ENCODE measurements around the gene SPPL2A.

Gene SPPL2A

DNA sequence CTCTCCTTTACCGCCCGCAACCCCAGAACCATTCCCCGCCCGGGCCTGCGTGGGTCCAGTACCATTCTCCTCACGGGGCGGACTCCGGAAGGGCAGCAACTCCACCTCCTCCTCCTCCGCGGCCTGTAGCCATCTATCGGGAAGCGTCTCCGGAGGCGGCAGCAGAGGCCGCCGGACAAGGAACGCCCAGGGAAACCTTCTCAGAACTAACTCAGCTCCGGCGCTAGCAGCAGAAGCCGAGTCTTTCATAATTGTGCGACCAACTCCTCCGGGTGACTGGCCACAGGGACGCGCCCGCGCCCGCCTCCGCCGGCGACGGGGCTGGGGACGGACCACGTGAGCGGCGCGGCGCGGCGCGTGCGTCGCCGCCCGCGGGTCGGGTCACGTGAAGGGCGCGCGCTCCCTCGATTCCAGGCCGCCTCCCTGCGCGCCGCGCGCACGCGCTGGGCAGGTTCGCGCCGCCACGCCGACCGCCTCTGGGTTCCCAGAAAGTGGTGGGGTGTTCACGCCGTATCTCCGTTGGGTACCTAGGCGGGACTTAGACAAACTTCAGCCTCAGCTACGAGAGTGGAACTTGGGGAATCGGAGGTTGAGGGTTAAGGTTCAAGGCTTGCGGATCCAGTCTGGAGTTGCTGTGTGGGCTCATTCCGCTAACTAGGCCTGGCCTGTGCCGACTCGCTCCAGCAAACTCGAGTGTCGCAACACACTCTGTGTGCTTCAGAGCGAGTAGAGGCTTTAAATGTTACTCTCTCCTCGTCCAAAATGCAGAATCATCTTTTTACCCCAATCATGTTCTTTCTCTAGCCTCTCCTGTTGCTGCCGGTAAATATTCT is 78.8 kb downstream of the SPPL2A start, which contains the start of gene TRPM7:
TRPM7 (minus strand) TSS at position 329 of the 833 bp plus-strand sequence; CDS start at position 65, 264 bp downstream.
- DNase-seq (ENCODE audit: low read depth), result peak; percentile 87

DNA sequence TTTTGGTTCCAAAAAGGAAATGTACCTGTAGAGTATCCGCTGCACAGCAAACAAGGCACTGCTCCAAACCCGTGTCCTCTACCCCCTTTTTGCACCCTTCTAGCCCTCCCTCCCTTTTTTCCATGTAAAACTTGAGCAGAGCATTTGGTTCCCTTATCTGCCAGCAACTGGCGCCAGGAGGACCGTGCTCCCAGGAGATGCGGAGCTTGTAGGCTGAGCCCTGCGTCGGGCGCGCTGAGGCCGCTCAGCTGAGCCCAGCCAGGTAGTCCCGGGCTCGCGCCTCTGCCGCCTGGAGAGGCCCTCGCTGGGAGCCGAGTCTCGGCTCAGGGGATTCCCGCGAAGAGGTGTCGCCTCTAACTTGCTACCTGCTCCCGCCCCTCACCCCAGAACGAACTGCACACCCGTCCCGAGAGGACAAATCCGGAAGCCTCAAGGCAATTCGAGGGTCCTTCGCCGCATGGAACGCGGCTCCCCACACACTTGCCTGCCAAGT is 79.5 kb downstream of the SPPL2A start:
- peak; percentile 71 for DNase-seq (ENCODE audit: low read depth)

DNA sequence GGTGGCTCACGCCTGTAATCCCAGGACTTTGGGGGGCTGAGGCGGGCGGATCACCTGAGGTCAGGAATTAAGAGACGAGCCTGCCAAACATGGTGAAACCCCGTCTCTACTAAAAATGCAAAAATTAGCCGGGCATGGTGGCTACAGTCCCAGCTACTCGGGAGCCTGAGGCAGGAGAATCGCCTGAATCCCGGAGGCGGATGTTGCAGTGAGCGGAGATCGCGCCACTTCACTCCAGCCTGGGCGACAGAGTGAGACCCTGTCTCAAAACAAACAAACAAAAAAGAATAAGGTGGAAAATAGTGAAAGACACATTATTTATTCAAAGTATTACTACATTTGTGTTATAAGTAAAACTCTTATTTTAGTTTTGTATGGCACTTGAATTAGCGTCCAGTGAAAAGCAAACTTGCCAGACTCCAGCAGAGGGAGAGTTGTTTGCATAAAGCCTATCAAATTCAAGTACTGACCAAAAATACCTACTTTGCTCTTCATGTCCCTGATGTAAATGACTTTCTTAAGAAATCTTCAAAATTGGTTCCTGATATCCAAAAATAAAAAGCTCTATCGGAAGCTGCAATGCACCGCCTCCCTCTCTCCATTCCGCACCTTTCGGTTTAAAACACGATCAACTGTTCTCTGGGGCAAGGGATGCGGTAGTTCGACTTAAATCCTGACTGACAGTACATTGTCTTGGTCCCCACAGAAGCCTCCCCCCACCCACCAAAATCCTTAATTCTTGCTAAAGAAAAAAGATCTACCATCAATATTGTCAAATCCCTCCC is 80.1 kb downstream of the SPPL2A start:
- no peak for DNase-seq (ENCODE audit: low read depth)

DNA sequence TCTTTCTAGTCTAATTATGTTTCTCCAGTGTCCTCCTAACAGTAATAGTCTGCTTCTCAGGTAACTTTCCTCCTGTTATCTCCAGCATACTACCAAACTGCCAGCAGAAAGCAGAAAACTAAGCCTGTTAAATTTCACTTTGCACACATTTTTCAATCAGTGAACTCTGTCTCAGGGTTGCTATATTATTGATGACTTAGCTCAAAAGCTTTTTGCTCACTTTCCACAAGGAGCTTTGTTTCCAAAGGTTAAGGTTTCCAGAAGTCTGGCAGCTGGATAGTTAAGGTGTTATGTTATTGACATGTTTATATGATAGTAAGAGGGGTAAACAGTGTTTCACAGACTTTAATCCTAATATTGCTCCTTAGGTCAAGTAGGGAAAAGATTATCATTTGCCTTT is 84.0 kb downstream of the SPPL2A start:
- DNase-seq (ENCODE audit: low read depth), result no peak

DNA sequence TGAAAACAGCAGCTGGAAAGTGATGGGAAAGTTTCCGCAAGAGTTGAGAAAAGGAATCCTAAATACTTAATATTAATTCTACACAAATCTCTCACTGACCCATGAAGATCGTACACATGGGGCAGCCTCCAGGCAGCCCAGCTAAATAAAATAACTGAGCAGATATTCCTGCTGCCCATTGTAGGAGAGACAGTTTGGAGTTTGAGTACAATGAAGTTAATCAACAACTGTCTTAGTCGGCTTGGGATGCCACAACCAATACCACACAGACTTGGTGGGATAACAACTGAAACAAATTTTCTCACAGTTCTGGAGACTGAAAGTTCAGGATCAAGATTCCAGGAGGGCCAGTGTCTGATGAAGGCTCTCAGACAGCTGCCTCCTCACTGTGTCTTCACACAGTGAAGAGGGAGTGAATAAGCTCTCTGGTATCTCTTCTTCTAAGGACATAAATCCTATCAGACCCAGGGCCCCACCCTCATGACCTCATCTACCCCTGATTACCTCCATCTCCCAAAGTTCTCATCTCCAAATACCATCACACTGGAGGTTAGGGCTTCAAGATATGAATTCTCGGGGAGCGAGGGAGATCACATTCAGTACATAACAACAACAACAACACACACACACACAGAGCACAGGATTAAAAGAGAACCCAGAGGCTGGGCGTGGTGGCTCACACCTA is 88.6 kb downstream of the SPPL2A start:
- no peak for DNase-seq (ENCODE audit: low read depth)

DNA sequence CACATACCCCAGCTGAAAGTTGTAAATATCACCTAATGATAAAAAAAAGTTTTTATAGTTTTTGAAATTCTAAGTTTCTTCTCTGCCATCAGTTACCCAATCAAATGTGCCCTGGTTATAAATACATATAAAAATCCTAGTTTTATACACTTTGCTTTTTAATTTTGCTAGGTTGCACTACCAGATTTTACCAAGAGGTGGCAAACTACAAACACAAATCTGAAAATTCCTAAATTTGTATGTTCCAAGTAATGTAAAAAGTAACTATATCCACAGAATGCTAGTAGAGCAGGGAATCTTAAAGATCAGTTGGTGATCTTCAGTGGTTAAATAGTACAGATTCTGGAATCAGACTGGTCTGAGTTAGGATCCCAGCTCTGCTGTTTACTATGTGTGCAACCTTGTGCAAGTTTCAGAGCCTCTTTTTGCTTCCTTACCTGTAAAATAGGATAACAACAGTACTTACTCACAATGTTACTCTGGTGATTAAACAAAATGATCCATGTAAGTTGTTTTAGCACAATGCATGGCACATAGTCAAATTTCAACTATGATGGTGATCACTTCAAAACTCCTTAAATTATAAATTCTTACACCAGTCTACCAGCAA is 89.9 kb downstream of the SPPL2A start:
- DNase-seq (ENCODE audit: low read depth), result no peak

DNA sequence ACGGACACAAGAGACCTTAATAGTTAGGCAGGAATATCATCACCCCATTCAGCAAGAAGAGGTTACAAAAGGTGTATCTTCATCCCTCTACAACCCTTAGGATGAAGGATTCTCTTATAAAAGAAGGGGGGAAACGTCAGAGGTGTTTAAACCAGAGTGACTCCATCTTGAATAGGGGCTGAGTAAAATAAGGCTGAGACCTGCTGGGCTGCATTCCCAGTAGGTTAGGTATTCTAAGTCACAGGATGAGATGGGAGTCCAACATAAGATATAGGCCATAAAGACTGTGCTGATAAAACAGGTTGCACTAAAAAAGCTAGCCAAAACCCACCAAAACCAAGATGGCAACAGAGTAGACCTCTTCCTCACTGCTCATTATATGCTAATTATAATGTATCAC is 95.4 kb downstream of the SPPL2A start:
- no peak for DNase-seq (ENCODE audit: low read depth)

DNA sequence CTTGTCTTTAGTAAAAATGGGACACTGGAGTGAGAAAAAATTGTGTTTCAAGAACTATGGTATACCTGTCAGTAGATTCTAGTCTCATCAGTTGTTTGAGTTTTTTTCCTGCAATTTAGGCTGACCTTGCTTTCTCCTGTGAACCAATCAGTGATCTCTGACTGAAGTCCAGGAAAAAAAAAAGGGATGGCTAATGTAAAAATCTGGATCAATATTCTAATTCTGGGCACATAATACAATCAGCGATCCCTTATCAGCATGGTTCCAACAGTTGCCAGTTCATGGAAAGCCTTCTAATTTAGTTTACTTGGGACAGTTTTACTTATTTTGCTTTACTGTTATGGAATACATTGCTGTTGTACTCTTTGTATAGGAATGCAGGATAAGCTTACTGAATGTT is 95.9 kb downstream of the SPPL2A start:
- DNase-seq (ENCODE audit: low read depth), result no peak

DNA sequence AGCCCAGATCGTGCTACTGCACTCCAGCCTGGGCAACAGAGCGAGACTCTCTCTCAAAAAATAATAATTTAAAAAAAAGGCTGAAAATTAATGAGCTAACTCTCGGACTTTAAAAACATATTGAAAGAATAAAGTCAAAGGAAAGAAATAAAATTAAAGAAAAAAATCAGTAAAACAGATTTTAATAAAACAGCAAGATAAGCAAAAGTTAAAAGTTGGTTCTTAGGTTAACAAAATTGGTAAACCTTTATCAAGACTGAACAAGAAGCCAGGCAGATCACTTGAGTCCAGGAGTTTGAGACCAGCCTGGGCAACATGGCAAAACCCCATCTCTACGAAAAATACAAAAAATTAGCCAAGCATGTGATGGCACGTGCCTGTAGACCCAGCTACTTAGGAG is 99.6 kb downstream of the SPPL2A start:
- DNase-seq (ENCODE audit: low read depth), result no peak

DNA sequence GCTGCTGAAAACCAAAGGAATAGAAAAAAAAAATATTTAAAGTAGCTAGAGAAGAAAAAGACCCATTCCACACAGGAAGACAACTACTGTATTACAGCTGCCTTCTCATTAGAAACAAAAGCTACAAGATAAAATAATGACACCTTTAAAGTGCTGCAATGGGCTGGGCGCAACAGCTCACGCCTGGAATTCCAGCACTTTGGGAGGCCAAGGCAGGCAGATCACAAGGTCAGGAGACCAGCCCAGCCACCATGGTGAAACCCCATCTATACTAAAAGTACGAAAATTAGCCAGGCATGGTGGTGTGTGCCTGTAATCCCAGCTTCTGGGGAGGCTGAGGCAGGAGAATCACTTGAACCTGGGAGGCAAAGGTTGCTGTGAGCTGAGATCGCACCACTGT is 110.0 kb downstream of the SPPL2A start:
- DNase-seq (ENCODE audit: low read depth), result no peak

DNA sequence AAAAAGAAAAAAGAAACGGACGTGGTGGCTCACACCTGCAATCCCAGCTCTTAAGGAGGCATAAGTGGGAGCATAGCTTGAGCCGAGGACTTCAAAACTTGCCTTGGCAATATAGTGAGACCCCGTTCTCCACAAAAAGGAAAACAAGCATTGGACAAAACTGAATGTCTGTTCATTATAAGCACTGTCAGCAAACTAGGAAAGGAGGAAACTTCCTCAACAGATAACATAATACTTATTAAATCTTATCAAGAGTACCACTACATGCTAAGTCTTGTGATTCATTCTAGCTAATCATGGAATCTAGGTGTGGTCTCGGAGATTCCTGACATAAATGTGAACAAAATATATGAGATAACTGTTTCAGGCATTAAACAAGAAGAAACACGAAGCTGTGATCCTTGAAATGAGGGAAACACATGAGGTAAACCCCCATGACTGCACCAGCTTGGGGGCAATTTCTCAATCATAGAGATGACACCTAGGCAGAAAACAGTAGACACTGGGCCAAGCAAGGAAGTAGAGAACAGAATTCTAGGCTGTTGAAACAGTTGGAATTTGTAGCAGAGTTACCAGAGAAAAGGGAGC is 112.3 kb downstream of the SPPL2A start:
- DNase-seq (ENCODE audit: low read depth), result no peak

DNA sequence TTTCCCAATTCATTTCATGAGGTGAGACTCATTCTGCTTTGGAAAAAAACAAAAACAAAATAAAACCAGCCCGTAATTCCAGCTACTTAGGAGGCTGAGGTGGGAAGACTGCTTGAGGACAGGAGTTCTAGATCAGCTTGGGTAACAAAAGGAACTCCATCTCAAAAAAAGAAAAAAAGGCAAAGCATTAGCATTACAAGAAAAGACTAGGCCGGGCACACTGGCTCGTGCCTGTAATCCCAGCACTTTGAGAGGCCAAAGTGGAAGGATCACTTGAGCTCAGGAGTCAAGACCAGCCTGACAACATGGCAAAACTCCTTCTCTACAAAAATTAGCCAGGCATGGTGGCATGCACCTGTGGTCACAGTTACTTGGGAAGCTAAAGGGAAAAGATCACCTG is 112.8 kb downstream of the SPPL2A start:
- no peak for DNase-seq (ENCODE audit: low read depth)
